ENCODE measurements around the gene TRIM25.

TRIM25 gene

GRCh38 chr17:56892333-56892732 is 21.5 kb downstream of the TRIM25 start:
- FAIRE-seq = no peak

GRCh38 chr17:56891751-56892150 is 22.1 kb downstream of the TRIM25 start:
- no peak for FAIRE-seq

DNA sequence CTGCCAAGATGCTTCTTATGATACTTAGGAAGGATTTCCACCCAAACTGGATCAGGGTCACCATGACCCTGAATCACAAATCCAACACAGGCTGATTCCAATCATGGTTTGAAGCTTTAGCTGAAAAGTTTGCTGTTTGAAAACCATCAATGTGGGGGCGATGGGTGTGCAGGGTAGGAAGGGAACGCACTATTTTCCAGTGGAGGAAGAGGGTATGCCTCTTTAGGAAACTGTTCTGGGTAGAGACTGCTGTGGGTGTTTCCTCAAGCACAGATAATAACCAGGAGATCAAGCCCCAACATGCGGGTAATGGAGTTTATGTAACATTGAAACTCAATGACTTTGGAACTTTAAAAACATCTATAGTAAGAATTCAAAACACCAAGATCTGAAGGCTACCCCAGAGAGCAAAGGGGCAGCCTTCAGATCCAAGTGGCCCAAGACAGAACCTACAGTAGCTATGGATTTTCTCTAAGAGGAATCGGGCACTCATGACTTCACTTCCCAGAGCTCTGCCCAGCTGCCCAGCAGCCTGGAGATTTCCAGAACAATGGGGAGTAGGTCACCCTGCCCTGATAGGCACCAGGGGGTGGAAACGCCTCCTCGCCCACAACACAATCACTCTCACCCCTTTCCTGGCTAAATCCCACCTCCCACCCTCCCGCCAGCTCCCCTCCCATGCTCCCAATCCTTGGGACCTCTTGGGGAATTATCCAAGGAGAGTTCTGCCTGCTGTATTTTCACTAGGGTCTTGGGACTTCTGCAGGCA is 22.8 kb downstream of the TRIM25 start:
- no peak for FAIRE-seq

DNA sequence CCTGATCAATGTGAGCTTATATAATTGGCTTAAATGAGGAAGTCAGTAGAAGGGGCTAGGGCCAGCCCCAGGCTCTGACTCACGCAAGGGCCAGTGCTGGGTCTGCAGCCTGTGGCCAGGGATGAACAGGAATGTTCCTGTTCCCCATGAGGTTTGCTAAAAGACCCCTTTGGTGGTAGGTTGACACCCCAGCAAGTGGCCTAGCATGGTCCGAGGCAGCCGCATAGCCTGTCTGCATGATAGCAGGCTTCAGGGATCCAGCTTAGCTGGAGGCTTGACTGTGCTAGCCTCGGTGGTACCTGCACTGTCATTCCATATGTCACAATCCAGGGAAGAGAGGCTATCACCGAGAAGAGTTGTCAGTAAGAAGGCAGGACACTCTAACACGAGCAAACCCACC is 23.5 kb downstream of the TRIM25 start:
- FAIRE-seq = no peak

GRCh38 chr17:56887552-56888467 is 26.0 kb downstream of the TRIM25 start:
- no peak for FAIRE-seq

DNA sequence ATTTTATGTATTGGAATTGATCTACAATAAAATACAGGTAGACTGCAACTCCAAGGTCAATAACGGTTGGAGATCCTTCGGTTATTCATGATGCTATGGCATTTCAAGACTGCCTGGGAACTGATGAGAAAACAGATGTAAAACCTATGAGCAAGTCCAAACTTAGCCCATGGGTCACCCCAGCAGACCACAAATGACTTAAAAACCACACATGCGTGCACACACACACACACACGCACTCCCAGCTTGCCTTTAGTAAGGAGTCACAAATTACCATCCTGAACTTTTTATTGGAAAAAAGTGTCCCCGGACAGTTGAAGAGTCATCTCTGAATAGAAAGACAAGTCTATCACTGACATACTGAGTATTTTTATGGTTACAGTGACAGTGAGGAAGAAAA is 26.7 kb downstream of the TRIM25 start:
- no peak for FAIRE-seq

- no peak for FAIRE-seq
Measured at GRCh38 chr17:56886288-56886731, 27.5 kb downstream of the TRIM25 start.

- FAIRE-seq = no peak
Measured at GRCh38 chr17:56885312-56885657, 28.6 kb downstream of the TRIM25 start.

- FAIRE-seq = no peak
Measured at GRCh38 chr17:56884483-56885311, 29.2 kb downstream of the TRIM25 start.

DNA sequence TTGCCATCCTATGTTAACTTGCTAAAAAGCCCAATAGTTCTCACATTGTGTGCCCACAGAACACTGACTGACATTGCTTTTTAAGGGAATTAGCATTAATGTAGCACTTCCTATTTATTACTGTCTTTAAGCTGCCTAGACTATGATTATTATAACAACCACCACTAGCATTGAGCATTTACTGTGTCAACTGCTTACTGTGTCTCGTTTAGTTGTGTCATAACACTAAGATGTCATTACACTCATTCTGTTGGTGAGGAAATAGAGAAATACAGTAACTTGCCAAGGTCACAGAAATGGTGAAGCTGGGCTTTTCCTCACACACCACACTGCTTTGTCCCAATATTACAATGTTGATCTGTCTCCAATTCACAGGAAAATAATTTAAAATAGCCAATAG is 30.2 kb downstream of the TRIM25 start:
- FAIRE-seq = no peak

DNA sequence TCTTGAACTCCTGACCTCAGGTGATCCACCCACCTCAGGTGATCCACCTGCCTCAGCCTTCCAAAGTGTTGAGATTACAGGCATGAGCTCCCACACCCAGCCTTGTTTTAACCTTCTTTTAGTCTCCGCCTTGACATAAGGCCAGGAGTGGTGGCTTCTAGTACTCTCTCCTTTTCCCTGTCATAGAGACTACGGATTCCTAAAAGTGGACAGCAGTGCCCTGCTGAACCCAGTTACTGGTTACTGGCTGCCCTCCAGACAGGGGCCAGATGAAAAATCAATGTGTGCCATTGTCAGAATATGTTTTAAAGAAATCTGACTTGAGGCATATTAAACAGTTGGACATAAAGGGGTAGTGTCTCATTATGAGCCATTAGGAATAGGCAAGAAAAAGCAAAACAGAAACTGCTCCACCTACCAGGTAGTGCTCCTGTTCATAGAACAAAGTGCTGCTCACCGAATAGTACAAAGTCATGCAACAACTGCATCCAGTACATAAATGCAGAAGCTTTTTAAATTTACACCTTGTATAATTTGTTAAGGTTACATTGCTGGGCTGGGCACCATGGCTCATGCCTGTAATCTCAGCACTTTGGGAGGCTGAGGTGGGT is 32.1 kb downstream of the TRIM25 start:
- no peak for FAIRE-seq

DNA sequence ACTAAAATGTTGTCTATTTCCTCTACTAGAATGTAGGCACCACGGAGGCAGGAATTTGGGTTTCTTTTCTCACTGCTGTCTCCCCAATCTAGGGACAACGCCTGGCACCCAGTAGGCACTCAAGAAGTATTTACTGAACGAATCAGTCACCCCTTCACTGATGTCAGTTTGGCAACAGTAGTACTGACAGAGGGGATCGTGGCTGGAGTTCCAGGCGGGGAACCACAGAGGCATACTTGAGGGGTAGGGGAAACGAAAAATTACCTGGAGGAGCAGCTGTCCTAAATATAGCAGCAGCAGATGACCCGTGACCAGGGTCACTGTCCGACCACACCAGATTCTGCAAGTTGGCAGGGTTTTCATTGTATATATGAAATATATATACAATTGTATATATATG is 33.3 kb downstream of the TRIM25 start:
- no peak for FAIRE-seq

- no peak for FAIRE-seq
Measured at GRCh38 chr17:56880133-56880532, 33.7 kb downstream of the TRIM25 start.

DNA sequence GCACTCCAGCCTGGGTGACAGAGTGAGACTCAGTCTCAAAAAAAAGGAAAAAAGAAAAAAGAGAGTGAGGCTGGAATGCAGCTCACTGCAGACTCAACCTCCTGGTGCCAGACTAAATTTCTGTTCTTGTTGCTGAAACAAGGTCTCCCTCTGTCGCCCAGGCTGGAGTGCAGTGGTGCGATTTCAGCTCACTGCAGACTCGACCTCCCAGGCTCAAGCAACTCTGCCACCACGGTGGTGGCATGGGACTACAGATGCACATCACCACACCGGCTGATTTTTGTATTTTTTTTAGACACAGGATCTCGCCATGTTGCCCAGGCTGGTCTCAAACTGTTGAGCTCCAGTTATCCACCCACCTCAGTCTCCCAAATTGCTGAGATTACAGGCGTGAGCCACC is 34.6 kb downstream of the TRIM25 start:
- FAIRE-seq = no peak

DNA sequence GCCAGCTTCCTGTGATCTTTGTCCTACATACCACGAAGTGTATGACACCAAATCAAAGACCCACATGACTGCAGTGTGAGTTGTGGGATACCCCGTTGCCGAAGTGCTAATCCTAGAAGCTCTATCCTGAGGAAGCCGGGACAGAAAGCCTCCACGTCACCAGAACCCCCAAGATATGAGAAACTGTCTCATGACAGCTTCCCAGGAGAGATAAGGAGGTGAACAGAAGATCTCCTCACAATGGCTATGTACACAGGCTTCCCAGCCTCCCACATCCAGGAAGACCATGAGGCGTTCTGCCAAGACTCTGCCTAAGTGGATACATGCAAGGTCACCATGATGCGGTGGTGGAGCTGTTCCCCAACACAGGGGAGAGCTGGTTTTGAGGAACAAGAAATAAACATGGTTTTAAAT is 37.1 kb downstream of the TRIM25 start:
- no peak for FAIRE-seq

DNA sequence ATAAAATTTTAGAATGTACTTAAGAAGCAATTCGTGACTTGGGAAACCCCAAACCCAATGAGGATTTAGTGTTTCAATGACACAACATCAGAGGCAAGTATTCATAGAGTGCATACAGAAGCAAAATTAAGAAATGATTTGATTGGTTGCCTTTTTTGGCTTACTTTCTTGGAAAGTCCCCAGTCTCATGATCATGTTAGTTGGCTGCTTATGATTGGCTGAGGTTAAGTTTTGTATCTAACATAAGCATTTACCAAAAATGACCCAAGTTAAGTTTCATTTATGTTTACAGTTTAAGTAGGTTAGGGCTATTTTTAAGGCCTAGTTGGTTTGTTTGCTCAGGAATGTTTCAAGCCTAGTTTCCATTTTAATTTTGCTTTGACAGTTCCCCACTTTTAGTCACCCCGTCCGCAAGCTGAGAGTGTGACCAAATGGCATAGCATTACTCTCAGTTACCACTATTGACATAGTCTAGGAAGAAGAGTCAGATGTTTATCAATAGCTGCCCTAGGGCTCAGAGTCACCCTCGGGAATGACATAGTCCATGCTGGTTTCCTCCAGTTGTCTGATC is 43.7 kb downstream of the TRIM25 start:
- FAIRE-seq = no peak

DNA sequence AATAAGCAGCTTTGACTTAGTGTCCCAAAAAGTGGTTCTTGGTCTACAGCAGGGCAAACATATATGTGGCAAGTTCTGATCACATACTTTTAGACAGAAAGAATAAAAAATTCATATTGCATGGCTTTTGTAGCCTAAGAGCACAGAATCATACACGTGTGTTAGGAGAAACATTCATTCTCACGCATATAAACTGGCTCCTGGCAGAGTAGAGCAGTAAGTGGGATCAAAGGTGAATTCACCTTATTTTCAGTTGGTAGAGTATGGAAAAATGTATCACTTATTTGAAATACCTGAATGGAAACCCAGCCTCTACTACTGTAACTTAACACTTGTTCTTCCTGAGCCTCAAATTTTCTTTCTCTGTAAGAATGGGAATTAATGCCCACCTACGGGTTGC is 45.1 kb downstream of the TRIM25 start:
- FAIRE-seq = no peak

DNA sequence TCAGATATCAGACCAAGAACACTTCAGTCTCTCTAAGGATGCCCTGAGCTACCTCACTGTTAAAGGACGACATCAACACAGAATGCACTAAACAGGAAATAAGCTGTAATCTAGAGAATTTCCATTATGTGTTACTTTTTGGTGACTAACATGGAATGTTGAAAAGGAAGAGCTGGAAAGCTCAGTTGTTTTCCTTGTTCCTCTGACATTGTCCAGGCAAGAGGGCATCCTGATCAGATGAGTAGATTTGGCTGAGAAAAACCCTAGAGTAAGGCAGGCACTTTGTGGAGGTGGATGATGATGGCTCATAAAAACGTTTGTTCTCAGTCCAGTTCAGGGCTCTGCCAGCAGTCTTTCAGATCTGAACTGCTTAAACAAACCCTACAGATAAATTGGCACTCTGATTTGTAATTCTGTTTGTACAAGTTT is 45.9 kb downstream of the TRIM25 start:
- no peak for FAIRE-seq

DNA sequence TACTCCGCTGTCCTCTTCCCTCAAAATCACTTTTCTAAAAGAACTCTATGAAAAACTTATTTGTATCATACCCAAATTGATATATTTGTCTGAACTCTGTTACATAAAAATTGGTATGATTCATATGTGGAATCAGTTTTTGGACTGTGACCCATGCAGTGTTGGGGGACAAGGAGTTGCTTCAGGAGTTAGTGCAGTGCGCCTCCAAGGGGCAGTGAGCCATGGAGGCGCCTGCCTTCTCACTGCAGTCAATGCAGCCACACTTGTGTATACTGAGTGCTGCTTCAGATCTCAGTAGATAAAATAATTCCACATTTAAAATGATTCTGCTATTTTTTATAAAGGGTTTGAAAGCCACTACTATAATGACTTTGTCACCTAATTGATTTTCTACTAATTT is 47.4 kb downstream of the TRIM25 start:
- no peak for FAIRE-seq

DNA sequence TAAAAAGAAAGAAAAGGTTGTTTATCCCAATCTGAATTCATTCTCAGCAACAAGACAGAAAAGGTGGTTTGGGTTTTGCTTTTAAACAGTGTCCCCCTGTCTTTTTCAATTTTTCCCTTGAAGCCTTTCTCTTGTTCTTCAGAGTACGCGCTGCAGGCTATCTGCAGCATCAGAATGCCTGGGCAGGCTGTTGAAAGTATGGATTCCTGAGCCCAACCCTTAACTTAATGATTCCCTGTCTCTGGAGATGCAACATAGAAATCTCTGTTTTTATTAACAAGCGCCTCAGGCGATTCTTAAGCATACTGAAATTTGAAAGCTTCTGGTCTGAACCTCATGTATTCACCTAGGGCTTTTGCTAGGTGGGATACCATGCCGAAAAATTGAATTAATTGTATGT is 47.8 kb downstream of the TRIM25 start:
- FAIRE-seq = no peak

DNA sequence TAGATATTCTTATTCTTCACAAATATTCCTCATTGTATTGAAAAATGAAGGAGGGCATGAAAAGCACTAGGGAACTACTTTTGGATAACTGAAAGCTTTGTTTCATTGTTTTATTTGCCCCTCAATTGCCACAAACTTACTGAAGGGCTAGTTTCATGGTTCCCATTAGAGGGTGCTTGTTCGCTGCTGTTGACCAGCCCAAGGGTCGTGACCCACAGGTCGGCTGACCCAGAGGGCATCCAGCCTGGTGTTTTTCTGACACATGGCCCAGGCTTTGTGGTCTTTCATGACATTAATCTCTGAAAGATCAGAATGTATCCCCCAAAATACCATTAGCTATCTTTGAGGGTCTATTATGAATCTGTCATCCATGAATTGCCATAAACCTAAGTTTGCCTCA is 49.9 kb downstream of the TRIM25 start:
- FAIRE-seq = no peak

- FAIRE-seq = no peak
Measured at GRCh38 chr17:56861899-56862298, 52.0 kb downstream of the TRIM25 start.
